ENCODE measurements around the gene CRTAP.

DNA sequence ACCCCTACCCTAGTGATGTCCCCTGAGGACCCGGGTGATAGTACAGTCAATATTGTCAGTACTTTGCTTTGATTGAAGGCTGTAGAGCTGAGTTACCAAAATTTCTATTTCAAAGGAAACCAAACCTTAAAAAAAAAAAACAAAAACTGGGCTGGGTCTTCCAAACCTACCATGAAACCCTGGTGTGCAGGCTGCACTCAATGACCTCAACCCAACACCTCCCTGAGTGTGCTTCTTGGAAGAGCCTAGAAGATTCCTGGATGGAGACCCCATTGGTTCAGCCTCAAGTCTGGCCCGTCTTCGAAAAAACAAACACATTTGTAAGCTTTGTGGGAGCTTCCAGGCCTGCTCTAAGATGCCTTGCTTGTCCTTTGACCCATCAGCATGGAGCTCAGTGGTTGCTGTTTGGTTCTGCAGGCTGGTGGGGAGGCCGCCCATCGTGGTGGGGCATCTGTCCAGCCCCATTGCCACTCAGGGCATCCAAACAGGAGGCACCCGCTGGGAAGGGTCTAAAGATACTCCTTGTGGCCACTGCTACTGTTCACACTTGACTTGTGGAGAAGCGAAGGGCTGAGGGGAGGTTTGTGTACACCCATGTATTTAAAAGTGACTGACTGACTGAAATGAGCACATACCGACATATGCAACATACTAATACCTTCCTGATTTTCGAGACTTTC lies 32.2 kb downstream of the CRTAP start:
- TF ChIP-seq, protein P1, sequence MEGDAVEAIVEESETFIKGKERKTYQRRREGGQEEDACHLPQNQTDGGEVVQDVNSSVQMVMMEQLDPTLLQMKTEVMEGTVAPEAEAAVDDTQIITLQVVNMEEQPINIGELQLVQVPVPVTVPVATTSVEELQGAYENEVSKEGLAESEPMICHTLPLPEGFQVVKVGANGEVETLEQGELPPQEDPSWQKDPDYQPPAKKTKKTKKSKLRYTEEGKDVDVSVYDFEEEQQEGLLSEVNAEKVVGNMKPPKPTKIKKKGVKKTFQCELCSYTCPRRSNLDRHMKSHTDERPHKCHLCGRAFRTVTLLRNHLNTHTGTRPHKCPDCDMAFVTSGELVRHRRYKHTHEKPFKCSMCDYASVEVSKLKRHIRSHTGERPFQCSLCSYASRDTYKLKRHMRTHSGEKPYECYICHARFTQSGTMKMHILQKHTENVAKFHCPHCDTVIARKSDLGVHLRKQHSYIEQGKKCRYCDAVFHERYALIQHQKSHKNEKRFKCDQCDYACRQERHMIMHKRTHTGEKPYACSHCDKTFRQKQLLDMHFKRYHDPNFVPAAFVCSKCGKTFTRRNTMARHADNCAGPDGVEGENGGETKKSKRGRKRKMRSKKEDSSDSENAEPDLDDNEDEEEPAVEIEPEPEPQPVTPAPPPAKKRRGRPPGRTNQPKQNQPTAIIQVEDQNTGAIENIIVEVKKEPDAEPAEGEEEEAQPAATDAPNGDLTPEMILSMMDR (IDR thresholded peaks at IDR 0.05): no peak
- TF ChIP-seq EP300 (IDR thresholded peaks at IDR 0.05): no peak

Data from tibial nerve (tissue), 4 donors.